NAMALWA (cell line): ENCODE results near the gene RXRA.

ENCODE experiments used
- DNase-seq: peaks from one replicate; pipeline ENCODE4 v3.0.0-alpha.2; 2015; ENCODE audit warnings: low spot score

Gene RXRA

GRCh38 chr9:134403682-134404301 is 77.5 kb downstream of the RXRA start:
- DNase-seq, result no peak

GRCh38 chr9:134404376-134405358 is 78.4 kb downstream of the RXRA start:
- no peak for DNase-seq

- DNase-seq, result peak; percentile 45
Measured at GRCh38 chr9:134405527-134405926, 79.3 kb downstream of the RXRA start.

- DNase-seq, result no peak
Measured at GRCh38 chr9:134406366-134407120, 80.3 kb downstream of the RXRA start.

GRCh38 chr9:134407121-134407779 is 81.0 kb downstream of the RXRA start:
- peak; percentile 87 for DNase-seq

- no peak for DNase-seq
Measured at GRCh38 chr9:134408389-134408788, 82.1 kb downstream of the RXRA start.

GRCh38 chr9:134408939-134409737 is 82.9 kb downstream of the RXRA start:
- no peak for DNase-seq

- no peak for DNase-seq
Measured at GRCh38 chr9:134410071-134410834, 84.0 kb downstream of the RXRA start.

GRCh38 chr9:134410835-134411217 is 84.6 kb downstream of the RXRA start:
- DNase-seq, result no peak

GRCh38 chr9:134411440-134412297 is 85.4 kb downstream of the RXRA start:
- no peak for DNase-seq

- no peak for DNase-seq
Measured at GRCh38 chr9:134412298-134412711, 86.0 kb downstream of the RXRA start.

GRCh38 chr9:134413112-134413715 is 87.0 kb downstream of the RXRA start:
- no peak for DNase-seq

- DNase-seq, result no peak
Measured at GRCh38 chr9:134413890-134414623, 87.8 kb downstream of the RXRA start.

GRCh38 chr9:134414900-134415425 is 88.7 kb downstream of the RXRA start:
- DNase-seq, result no peak

- DNase-seq, result no peak
Measured at GRCh38 chr9:134416385-134417015, 90.2 kb downstream of the RXRA start.

GRCh38 chr9:134418354-134418753 is 92.1 kb downstream of the RXRA start:
- no peak for DNase-seq

GRCh38 chr9:134419000-134419683 is 92.9 kb downstream of the RXRA start:
- DNase-seq, result no peak
